GM21825 (cell line): ENCODE data around the gene GALNT10.
"Not testable (repeated sequence)": the region's sequence is repeated elsewhere in the genome, so short reads cannot be mapped to it uniquely, and the experiment has no call there.

Experiments used
- ATAC-seq: cut with Tn5 transposase; IDR thresholded peaks from one replicate; pipeline ENCODE4 v1.9.1; 2021; ENCODE audit warnings: mild to moderate bottlenecking, moderate library complexity; ENCODE audit not compliant: unreplicated experiment

GALNT10 gene

GRCh38 chr5:154190595-154191304 lies at the start of gene GALNT10:
TSS of gene GALNT10 (plus strand) at chr5:154190733. CDS start at chr5:154190867, 134 bp downstream.
- peak; percentile 71 for ATAC-seq

DNA sequence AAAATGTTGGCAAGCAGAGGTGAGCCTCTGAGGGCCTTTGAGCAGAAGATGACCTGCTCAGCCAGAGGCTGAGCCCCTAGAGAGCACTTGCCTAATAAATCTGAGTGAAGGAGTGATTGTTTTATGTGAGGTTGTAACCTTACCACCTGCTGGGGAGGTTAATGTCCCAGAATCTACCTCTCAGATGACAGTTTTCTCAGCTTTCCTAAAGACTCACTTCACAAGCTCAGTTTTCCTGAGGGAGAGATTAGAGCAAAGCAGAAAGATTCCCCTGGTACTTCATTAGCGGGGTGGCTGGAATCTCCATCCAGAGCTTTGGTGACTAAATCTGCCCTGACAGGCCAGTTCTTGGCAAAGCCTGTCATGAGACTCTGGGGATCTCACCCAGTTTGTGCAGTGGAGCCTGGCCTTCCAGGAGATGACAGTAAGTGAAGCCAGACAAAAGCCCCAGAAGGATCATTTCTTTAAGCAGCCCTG lies 48.8 kb upstream of the GALNT10 start:
- ATAC-seq = no peak

DNA sequence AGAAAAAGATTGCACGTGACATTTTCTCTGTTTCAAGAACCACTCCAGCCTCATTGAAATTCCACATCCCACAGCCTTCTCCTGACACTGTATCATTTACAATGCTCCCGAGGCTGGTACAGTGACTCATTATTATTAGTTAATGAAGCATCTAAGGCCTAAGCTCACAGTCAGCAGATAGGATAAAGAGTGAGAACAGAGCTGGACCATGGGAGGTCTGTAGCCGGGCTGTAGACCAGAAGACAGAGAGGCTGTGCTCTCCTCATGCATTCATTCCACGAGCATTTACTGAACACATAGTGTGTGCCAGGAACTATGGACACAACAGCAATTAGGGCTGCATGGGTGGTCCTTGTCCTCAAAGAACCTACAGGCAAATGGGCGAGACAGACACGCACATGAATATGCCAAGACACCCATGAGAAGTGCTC lies 47.3 kb upstream of the GALNT10 start:
- no peak for ATAC-seq

DNA sequence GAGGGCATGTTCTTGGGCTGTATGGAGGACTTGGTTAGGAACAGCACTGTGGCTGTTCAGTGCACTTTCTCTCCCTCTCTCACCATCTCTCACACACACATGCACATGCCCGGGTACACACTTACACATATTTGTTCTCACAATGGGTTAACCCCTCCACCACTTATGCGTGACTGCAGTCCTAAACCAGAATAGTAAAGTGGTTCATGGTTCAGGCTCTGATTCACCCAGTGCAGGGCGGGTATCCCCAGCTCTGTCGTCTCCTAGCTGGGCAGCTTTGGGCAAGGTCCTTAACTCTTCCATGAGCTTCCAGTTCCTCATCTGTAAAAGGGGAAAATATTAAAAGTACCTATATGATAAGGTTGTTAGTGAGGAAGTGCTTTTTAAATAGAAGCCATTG lies 45.3 kb upstream of the GALNT10 start:
- ATAC-seq = no peak

- ATAC-seq = no peak
Observed at GRCh38 chr5:154146409-154146808, 44.1 kb upstream of the GALNT10 start.

DNA sequence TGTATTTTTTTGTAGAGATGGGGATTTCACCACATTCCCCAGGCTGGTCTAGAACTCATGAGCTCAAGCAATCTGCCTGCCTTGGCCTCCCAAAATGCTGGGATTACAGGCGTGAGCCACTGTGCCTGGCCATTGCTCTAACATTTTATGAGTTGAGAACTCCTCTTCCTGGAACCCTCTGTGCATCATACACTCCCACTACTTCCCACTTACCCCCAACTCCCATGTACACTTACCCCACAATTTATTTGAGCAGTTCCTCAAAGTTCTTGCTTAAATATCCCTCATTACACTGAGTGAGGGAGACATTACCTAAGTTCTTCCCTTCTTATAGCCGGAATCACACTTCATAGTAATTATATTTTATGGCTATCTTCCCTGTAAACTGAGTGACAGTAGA lies 42.9 kb upstream of the GALNT10 start:
- no peak for ATAC-seq

DNA sequence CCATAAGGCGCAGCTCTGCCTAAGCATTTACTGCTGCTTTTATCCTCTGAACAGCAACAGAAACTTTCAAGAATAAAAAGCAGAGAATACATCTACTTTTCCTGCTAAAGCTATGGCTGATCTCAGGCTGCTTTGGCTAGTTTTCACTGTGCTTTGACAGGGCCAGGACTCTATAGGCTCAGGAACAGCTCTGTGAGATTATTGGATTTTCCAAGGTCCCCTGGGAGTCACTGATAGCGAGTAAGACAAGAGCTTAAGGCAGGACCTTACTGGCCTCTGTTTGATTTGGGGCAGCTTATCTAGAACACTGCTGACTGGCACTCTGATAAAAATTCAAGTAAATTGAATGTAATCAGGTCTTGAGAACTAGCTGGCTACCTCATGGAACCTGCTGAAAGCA lies 40.1 kb upstream of the GALNT10 start:
- not testable (repeated sequence) for ATAC-seq

GRCh38 chr5:154157483-154158378 lies 32.8 kb upstream of the GALNT10 start:
- no peak for ATAC-seq

DNA sequence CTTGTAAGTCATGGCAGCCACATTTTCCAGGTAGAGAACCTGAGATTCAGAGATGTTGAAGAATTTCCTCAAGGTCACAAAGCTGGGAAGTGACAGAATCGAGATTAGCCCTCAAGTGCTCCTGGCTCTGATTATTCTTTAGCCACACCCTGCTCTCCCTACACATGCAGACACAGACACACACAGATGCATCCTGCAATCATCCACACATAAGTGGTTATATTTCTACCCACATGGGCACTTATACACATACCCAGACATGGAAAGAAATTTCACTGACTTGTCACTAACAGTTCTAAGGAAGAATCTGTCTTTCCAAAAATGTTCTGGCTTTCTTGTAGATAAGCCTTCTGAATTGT lies 32.2 kb upstream of the GALNT10 start:
- no peak for ATAC-seq

DNA sequence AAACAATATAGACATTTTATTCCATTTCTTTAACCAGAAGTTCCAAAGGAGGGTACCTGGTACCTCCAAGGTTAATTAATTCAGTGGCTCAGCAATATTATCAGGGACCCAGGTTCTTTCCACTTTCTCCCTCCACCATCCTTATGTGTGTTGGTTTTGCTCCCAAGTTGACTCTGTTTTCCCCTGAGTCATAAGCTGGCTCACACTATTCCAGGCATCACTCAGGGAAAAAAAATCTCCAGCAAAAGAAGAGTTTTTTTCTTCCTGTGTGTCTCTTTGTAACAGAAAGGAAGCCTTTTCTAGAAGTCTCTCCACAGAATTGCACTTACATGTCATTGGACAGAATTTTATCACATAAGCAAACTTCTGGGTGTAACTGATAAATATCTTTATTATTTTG lies 31.2 kb upstream of the GALNT10 start:
- no peak for ATAC-seq

DNA sequence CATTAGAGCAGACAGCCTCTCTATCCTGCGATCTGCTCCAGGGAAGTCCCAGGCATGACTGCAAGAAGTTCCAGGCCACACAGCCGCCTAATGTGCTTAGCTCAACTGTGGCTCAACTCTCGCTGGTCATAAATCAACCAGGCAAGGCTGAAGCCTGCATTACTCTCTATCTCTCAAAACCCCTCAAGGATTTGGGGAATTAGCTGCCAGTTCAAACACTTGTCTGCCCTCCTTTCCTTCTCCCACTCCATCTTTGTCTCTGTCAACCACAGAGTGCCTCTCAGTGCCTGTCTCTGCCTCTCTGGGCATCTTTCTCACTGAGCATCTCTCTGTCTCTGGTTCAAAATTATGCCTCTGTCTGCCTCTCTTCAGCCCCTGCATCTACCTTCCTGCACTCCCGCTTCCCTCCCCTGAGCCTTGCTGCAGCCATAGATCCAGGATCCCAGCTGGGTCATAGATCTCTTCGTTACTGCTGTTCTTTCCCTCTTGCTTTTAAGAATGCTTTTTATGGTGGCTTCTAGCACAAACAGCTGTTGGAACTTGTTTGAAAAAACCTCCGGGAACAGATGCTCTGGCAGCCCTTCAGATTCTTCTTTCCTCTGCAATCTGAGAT lies 27.9 kb upstream of the GALNT10 start:
- no peak for ATAC-seq

DNA sequence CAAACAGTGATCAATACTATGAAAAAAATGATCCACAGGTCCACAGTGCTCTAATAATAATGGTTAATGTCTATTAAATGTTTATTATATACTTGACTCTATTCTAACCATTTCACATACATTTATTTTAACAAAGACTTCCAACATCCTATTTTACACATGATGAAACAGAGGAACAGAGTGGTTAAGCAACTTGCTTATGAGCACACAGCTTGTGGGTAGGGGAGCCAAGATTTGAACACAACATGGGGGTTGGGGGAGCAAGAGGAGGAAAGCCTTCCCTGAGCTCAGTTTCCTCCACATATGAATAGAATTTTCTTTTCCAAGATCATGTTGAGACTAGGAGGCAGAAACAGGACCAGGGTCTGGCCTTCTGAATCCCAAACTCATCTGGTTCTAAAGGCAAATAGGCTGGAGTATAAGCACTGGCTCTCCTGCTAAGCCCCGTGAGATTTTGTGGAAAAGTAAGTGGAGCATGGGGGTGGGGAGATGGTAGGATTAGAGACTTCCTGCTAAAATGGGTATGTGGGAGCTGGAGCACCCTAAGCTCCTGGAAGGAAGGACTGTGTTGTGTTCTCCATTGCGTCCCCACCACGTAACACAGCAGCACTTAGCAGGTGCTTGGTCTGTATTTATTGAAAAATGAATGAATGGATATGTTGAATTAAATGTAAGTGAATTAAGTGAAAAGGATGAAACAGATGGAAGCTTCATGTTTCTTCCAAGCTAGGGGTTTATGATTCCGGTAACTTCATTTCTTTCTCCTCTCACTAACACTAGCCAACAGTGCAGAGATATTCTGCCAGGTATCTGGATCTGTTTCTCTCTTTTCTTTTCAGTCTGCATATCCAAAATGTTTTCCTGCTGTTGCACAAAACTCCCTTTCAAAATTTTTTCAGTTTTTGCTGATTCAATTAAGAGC lies 26.9 kb upstream of the GALNT10 start:
- no peak for ATAC-seq

- ATAC-seq = no peak
Observed at GRCh38 chr5:154164249-154164581, 26.3 kb upstream of the GALNT10 start.

GRCh38 chr5:154165886-154166285 lies 24.6 kb upstream of the GALNT10 start:
- no peak for ATAC-seq

DNA sequence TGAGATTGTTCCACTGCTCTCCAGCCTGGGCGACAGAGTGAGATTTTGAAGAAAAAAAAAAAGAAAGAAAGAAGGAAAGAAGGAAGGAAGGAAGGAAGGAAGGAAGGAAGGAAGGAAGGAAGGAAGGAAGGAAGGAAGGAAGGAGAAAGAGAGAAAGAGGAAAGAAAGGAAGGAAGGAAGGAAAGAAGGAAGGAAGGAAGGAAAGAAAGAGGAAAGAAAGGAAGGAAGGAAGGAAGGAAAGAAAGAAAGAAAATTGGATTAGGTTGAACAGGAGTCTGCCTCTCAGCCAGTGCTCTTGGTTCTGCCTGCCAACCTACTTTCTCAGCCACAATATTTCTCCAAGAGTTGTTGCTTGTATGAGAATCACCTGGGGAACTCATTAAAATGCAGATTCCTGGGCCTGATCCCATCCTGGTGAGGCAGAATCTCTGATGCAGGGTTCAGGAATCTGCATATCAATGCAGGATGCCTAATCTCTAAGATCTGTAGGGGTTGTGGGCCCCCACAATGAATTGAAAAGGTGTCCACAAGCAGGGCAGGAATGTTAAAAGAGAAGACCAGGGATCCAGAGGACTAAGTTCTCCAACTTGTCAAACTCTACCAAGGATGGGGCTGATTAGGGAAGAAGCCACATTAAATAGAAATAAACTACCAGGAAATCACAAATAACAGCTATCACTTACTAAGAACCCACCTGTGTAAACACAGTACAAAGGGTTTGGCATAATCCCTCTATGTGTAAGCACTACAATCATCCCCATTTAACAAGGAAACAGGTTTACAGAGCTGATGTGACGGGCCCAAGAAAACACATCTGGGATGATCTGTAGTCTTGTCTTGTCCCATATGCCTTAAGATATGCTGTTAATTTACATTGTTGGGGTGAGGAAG lies 23.4 kb upstream of the GALNT10 start:
- no peak for ATAC-seq

DNA sequence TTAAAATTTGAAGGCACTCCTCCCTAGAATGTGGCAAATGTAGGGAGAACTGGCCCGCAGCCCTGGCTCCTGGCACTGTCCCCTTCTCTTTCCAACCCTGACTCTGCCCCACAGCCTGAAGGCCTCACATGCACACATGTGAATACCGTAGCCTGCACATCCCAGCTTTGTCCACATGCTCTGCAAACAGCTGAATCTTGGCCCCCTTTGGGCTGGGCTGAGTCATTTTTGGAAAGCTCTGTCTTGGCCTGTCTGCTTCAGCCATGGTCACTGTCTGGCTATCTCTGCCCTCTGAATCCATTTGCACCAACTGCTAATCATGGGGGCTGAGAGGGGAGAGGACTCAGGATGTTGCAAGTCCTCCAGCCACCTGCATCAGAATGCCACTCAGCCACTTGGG lies 22.1 kb upstream of the GALNT10 start:
- ATAC-seq = no peak

DNA sequence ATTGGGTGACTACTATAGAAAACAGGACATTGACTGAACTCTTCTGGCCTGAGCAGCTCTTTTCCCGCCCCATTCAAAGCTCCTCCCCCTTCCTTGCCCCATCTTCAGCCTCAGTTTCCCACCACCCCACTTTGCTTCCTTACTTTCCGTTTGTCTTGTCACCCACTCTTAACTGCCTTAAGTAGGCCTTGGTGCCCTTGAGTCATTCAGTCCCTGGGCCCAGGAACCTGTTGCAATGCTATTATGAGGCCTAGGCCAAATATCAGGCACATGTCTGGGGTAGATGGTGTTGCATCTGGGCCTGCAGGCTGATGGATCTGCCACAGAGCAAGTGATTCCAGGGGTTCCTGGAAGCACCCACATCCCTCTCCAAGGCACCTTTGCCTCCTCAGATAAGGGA lies 17.7 kb upstream of the GALNT10 start:
- ATAC-seq = no peak

DNA sequence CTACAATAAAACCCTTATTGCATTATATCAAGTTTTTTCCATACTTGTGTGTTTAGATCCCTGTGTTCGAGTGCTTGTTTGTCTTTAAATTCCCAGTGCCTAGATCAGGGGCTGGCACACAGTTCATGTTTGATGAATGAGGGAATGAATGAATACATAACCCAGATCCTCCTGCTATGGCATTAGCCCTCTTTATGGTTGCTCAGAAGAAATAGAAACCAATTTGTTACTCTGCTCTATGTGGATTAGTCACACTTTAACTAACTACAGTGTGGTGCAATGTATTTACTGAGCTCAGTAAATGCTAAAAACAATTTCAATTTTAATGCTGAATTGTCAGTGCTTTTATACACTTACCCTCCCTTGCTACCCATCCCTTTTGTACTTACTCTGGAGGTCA lies 16.4 kb upstream of the GALNT10 start:
- ATAC-seq = no peak

- no peak for ATAC-seq
Observed at GRCh38 chr5:154176181-154176580, 14.4 kb upstream of the GALNT10 start.

- ATAC-seq = no peak
Observed at GRCh38 chr5:154178661-154179060, 11.9 kb upstream of the GALNT10 start.
